ENCODE measurements around the gene CH25H. TPM values are rescaled to one million over a fixed set of nuclear protein-coding genes. Genes with fewer than 3 reads are reported as not detected.

Gene CH25H
- total and polyA plus RNA-seq, 12 donors, result 0.80 to 16.3 (median 4.9) TPM; not detected in 1

GRCh38 chr10:89167915-89168314 lies 39.2 kb downstream of the CH25H start:
- H3K27ac ChIP-seq, result no peak overlapping the region
- TF ChIP-seq, protein P1, sequence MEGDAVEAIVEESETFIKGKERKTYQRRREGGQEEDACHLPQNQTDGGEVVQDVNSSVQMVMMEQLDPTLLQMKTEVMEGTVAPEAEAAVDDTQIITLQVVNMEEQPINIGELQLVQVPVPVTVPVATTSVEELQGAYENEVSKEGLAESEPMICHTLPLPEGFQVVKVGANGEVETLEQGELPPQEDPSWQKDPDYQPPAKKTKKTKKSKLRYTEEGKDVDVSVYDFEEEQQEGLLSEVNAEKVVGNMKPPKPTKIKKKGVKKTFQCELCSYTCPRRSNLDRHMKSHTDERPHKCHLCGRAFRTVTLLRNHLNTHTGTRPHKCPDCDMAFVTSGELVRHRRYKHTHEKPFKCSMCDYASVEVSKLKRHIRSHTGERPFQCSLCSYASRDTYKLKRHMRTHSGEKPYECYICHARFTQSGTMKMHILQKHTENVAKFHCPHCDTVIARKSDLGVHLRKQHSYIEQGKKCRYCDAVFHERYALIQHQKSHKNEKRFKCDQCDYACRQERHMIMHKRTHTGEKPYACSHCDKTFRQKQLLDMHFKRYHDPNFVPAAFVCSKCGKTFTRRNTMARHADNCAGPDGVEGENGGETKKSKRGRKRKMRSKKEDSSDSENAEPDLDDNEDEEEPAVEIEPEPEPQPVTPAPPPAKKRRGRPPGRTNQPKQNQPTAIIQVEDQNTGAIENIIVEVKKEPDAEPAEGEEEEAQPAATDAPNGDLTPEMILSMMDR (IDR thresholded peaks at IDR 0.05), result no peak
- H3K27me3 ChIP-seq, result peaks cover 7% of the 10 kb centered on the region
- no peaks in the 10 kb centered on the region for H3K4me1 ChIP-seq (replicated peaks in 1 of 2)
- H3K4me3 ChIP-seq, result no peak overlapping the region
- intact Hi-C loops (cut with DNase I), result no loop called here
- no peak for DNase-seq
- no peaks in the 10 kb centered on the region for H3K36me3 ChIP-seq (replicated peaks in 1 of 2)
- H3K9me3 ChIP-seq (replicated peaks in 1 of 3), result no peaks in the 10 kb centered on the region

- Histone ChIP-seq H3K4me3 (no peak overlapping the region), H3K27ac (no peak overlapping the region), H3K36me3 (replicated peaks in 1 of 2) (no peaks in the 10 kb centered on the region), H3K9me3 (replicated peaks in 1 of 3) (no peaks in the 10 kb centered on the region), H3K4me1 (replicated peaks in 1 of 2) (no peaks in the 10 kb centered on the region), H3K27me3 (peaks cover 7% of the 10 kb centered on the region)
- intact Hi-C loops (cut with DNase I), result no loop called here
- TF ChIP-seq POLR2A (IDR thresholded peaks at IDR 0.05), result no peak
- TF ChIP-seq, protein P1 (IDR thresholded peaks at IDR 0.05), result no peak
- 83 to 90% (median 84%) methylated on average over 4 of the region's 4 CpGs for WGBS, 4 donors
- no peak for DNase-seq
Measured at GRCh38 chr10:89165923-89166322, 41.2 kb downstream of the CH25H start.

- no peaks in the 10 kb centered on the region for H3K9me3 ChIP-seq (replicated peaks in 1 of 3)
- H3K4me3 ChIP-seq, result no peak overlapping the region
- no peaks in the 10 kb centered on the region for H3K4me1 ChIP-seq (replicated peaks in 1 of 2)
- H3K27me3 ChIP-seq, result peaks cover 7% of the 10 kb centered on the region
- TF ChIP-seq, protein P1 (IDR thresholded peaks at IDR 0.05), result no peak
- TF ChIP-seq POLR2A (IDR thresholded peaks at IDR 0.05), result no peak
- 78 to 93% (median 85%) methylated on average over 4 of the region's 4 CpGs for WGBS, 4 donors
- DNase-seq, result no peak
- H3K36me3 ChIP-seq (replicated peaks in 1 of 2), result no peaks in the 10 kb centered on the region
- intact Hi-C loops (cut with DNase I), result no loop called here
- H3K27ac ChIP-seq, result no peak overlapping the region
Measured at GRCh38 chr10:89164920-89165319, 42.2 kb downstream of the CH25H start.

DNA sequence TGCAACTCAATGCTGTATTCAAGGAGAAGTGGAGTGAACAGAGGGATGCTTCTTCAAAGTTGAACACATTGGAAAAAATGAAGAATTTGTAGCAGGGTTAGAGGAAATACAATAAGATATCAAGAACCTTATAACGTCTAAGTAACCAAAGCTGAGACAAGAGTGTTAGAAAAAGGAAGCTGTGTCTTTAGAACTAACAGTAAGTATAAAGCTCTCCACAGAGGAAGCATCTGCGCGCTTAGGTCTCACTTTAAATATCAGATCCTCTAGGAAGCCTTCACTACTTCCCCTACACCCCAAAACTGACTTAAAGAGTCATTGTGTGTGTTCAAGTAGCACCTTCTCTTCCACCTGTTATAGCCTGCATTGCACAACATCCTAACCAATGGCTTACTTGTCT lies 43.0 kb downstream of the CH25H start:
- intact Hi-C loops (cut with DNase I), result no loop called here
- no peaks in the 10 kb centered on the region for H3K36me3 ChIP-seq (replicated peaks in 1 of 2)
- no peaks in the 10 kb centered on the region for H3K9me3 ChIP-seq (replicated peaks in 1 of 3)
- DNase-seq, result peak in 1 of 7 donors; percentile 9
- WGBS, 4 donors, result 68 to 81% (median 70%) methylated on average over 3 of the region's 3 CpGs
- H3K27me3 ChIP-seq, result peaks cover 7% of the 10 kb centered on the region
- TF ChIP-seq POLR2A (IDR thresholded peaks at IDR 0.05), result no peak
- TF ChIP-seq, protein P1 (IDR thresholded peaks at IDR 0.05), result no peak
- H3K4me3 ChIP-seq, result no peak overlapping the region
- peak overlapping the region in 2 of 5 donors; percentile 19 to 77 for H3K27ac ChIP-seq
- H3K4me1 ChIP-seq (replicated peaks in 1 of 2), result no peaks in the 10 kb centered on the region
